ENCODE data around the gene FBXL17.

The FBXL17 gene

GRCh38 chr5:107861565-107861964 is 520.3 kb downstream of the FBXL17 start:
- DNase-seq (ENCODE audit: low read depth), result no peak

- DNase-seq (ENCODE audit: low read depth), result no peak
Observed at GRCh38 chr5:107860044-107860443, 521.9 kb downstream of the FBXL17 start.

GRCh38 chr5:107858788-107859187 is 523.1 kb downstream of the FBXL17 start:
- no peak for DNase-seq (ENCODE audit: low read depth)

- no peak for DNase-seq (ENCODE audit: low read depth)
Observed at GRCh38 chr5:107858324-107858723, 523.6 kb downstream of the FBXL17 start.

- no peak for DNase-seq (ENCODE audit: low read depth)
Observed at GRCh38 chr5:107857785-107858184, 524.1 kb downstream of the FBXL17 start.

GRCh38 chr5:107855171-107855570 is 526.7 kb downstream of the FBXL17 start:
- DNase-seq (ENCODE audit: low read depth), result no peak

- DNase-seq (ENCODE audit: low read depth), result no peak
Observed at GRCh38 chr5:107853696-107854095, 528.2 kb downstream of the FBXL17 start.

GRCh38 chr5:107853031-107853430 is 528.9 kb downstream of the FBXL17 start:
- DNase-seq (ENCODE audit: low read depth), result no peak

- DNase-seq (ENCODE audit: low read depth), result no peak
Observed at GRCh38 chr5:107849118-107849517, 532.8 kb downstream of the FBXL17 start.

GRCh38 chr5:107840592-107840991 is 541.3 kb downstream of the FBXL17 start:
- no peak for DNase-seq (ENCODE audit: low read depth)

- no peak for DNase-seq (ENCODE audit: low read depth)
Observed at GRCh38 chr5:107840161-107840560, 541.7 kb downstream of the FBXL17 start.

- no peak for DNase-seq (ENCODE audit: low read depth)
Observed at GRCh38 chr5:107835096-107835495, 546.8 kb downstream of the FBXL17 start.

GRCh38 chr5:107832746-107833145 is 549.2 kb downstream of the FBXL17 start:
- DNase-seq (ENCODE audit: low read depth), result no peak

- DNase-seq (ENCODE audit: low read depth), result peak; percentile 66
Observed at GRCh38 chr5:107831612-107832395, 550.1 kb downstream of the FBXL17 start.

- no peak for DNase-seq (ENCODE audit: low read depth)
Observed at GRCh38 chr5:107830750-107831149, 551.1 kb downstream of the FBXL17 start.

GRCh38 chr5:107826311-107827000 is 555.4 kb downstream of the FBXL17 start:
- no peak for DNase-seq (ENCODE audit: low read depth)

GRCh38 chr5:107824821-107825220 is 557.1 kb downstream of the FBXL17 start:
- DNase-seq (ENCODE audit: low read depth), result no peak

- no peak for DNase-seq (ENCODE audit: low read depth)
Observed at GRCh38 chr5:107821288-107821687, 560.6 kb downstream of the FBXL17 start.

- DNase-seq (ENCODE audit: low read depth), result peak; percentile 8
Observed at GRCh38 chr5:107820429-107820828, 561.5 kb downstream of the FBXL17 start.

- DNase-seq (ENCODE audit: low read depth), result no peak
Observed at GRCh38 chr5:107817951-107818350, 563.9 kb downstream of the FBXL17 start.

GRCh38 chr5:107817436-107817835 is 564.5 kb downstream of the FBXL17 start:
- DNase-seq (ENCODE audit: low read depth), result no peak

GRCh38 chr5:107815109-107815508 is 566.8 kb downstream of the FBXL17 start:
- no peak for DNase-seq (ENCODE audit: low read depth)

GRCh38 chr5:107814183-107814827 is 567.6 kb downstream of the FBXL17 start:
- no peak for DNase-seq (ENCODE audit: low read depth)

All from amniotic epithelial cell (primary cell).